Cardiac fibroblast (primary cell): ENCODE data around the gene SLC25A19.

Experiments used
- DNase-seq, 2 donors: peaks; one replicate each; pipeline versions ENCODE4 v3.0.0 to v3.0.0-alpha.2; 2010; ENCODE audit warnings: low read depth in 2 of 2
- H3K4me3 ChIP-seq, 2 donors: replicated peaks in 1 of 2; 1 replicate in 1 of 2; 2 replicates in 1 of 2; pipeline ENCODE4 v1.5.1; 2011; ENCODE audit warnings: low read depth in 2 of 2, low read length in 2 of 2, mild to moderate bottlenecking in 2 of 2, moderate library complexity in 1 of 2
- TF ChIP-seq, protein P1 (sequence below): IDR thresholded peaks from one replicate; pipeline ENCODE4 v1.5.1; 2011; ENCODE audit warnings: low read depth, mild to moderate bottlenecking, low read length, inconsistent platforms

The SLC25A19 gene

DNA sequence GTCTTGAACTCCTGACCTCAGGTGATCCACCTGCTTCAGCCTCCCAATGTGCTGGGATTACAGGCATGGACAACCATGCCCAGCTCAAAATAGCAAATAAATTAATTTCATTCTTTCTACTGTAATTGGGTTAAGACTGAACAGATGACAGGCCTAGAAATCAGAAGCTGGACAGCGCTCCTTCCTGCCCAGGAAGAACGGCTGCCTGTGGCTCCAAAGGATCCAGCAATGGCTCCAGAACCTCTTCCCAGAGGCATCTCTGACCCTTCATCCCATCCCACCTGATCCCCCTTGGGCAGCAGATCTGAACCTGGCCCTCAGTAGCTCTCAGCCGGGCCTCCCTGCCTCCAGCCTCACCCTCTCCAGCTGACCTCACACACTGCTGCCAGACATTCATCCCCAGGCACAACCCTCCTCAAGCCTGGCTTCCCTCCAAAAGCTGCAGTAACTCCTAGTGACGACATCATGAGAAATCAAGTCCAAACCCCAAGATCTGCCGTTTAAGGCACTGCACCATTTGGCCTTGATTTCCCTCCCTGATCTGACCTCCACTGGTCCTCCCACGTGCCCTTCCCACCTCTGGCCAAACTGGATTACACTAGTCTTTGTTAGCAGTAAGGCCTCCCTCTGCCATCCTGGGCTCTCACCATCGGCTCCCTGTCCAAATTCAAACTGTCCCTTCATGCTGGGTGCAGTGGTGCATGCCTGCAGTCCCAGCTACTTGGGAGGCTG lies 15.1 kb downstream of the SLC25A19 start:
- TF ChIP-seq, protein P1, sequence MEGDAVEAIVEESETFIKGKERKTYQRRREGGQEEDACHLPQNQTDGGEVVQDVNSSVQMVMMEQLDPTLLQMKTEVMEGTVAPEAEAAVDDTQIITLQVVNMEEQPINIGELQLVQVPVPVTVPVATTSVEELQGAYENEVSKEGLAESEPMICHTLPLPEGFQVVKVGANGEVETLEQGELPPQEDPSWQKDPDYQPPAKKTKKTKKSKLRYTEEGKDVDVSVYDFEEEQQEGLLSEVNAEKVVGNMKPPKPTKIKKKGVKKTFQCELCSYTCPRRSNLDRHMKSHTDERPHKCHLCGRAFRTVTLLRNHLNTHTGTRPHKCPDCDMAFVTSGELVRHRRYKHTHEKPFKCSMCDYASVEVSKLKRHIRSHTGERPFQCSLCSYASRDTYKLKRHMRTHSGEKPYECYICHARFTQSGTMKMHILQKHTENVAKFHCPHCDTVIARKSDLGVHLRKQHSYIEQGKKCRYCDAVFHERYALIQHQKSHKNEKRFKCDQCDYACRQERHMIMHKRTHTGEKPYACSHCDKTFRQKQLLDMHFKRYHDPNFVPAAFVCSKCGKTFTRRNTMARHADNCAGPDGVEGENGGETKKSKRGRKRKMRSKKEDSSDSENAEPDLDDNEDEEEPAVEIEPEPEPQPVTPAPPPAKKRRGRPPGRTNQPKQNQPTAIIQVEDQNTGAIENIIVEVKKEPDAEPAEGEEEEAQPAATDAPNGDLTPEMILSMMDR: no peak
- DNase-seq: peak; percentile 78 to 87
- H3K4me3 ChIP-seq: no peak overlapping the region

DNA sequence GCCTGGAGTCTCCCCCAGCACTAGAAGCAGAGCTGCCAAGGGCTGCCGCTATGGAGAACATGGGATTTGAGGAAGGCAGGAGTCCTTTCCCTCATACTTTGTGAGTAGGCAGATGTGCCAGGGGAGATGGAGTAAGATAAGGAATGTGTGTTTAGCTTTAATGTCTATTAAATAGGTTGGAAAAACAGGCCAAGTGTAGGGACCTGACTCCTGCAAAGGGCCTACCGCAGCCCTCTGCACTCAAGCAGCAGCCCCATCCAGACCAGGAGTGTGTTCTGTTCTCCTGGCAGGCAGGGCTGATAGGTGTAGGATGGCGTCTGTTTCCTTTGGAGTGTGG lies 16.4 kb downstream of the SLC25A19 start:
- H3K4me3 ChIP-seq: no peak overlapping the region
- TF ChIP-seq, protein P1: no peak
- peak in 1 of 2 donors; percentile 60 for DNase-seq

DNA sequence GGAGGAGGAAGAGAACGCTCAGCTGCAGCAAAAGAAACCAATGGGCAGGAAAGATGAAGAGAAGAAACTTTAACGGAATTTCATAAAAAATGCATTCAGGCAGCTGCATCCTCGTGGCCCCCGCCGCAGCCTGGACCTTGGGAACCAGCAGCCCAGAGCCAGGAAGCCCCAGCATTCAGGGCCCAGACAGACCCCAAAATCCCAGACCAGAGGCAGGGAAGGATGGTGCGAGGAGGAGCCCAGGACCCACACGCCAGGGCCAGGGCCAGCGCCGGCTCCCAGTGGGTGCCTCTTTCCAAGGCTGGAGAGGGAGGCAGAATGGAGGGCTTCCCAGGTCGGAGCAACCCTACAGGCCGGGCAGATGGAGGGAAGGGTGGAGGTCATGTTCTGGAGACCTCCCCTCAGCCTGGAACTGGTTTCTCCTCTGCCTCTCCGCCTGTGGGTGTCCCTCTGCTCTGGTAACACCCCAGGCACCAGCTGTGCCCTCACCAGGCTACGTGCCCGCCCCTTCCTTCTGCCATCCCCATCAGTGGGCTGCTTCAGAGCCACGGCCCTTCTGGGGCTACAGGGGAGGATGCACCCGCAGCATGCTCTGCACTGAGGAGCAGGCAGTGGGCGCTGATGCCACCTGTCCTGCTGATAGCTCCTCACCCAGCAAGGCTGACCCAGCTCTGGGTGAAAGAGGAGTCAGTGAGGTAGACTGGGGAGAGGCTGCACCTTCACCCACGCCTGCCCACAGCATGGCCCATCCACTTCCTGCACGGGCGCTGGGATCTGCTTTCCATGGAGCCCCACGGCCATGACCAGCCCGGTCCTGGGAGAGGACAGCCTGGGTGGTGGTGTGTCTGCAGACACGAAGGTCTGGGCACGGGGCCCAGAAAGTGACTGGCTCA lies 17.0 kb downstream of the SLC25A19 start:
- peak in 1 of 2 donors; percentile 43 for DNase-seq
- H3K4me3 ChIP-seq: peak overlapping the region; percentile 59 to 72
- TF ChIP-seq, protein P1: no peak

DNA sequence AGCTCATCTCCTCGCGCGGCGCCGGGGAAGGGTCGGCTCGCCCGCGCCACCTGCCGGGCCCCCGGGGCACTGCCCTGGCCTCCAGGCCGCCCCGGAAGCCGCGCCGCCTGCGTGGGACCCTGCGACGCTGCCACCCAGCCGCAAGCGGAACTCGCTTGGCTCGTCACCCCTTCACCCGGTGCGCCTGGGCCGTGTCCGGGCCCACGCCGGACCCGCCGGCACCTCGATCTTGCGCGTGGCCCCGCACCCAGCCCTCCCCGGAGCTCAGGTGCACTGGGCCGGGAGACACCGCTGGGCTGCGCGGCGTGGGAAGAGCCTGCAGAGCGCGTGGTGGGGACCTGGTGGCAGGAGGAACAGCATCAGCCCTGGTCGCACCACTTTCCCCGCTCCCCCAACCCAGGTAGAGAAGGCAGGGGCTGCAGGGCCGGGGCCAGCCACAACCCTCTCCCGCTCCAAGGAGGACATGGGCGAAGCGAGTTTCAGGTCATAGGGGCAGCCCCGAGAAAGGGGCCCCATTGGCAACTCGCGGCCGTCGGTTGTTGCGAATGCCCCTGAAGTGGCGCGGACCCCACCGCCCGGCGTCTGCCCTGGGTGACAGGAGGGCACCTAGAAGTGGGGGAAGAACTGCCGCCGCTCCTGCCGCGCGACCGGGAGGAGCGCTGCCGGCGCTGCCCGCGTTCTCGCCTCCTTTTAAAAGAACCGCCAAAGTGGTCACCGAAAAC lies 17.8 kb downstream of the SLC25A19 start:
- peak; percentile 60 to 68 for DNase-seq
- TF ChIP-seq, protein P1: no peak
- H3K4me3 ChIP-seq: peak overlapping the region; percentile 59 to 72

DNA sequence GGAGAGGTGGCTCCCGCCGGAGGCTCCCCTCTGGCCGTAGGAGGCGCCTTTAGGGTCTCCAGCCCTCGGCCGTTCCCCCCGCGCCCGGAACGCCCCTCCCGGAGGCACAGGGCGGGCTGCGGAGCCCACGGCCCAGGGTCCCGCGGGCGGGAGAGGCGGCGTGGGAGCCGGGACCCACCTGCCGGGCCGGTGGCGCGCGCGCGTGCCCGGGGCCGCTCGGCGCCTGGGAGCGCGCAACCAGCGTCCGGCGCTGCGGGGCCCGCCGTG lies 18.3 kb downstream of the SLC25A19 start, which contains the start of gene MIF4GD:
Gene MIF4GD, minus strand, starts transcription at position 266 of the 267 bp plus-strand sequence. CDS start 1,036 bp downstream, outside the sequence.
- TF ChIP-seq, protein P1: no peak
- peak within 1 kb of the TSS; percentile 82 to 92 for H3K4me3 ChIP-seq
- no peak for DNase-seq

DNA sequence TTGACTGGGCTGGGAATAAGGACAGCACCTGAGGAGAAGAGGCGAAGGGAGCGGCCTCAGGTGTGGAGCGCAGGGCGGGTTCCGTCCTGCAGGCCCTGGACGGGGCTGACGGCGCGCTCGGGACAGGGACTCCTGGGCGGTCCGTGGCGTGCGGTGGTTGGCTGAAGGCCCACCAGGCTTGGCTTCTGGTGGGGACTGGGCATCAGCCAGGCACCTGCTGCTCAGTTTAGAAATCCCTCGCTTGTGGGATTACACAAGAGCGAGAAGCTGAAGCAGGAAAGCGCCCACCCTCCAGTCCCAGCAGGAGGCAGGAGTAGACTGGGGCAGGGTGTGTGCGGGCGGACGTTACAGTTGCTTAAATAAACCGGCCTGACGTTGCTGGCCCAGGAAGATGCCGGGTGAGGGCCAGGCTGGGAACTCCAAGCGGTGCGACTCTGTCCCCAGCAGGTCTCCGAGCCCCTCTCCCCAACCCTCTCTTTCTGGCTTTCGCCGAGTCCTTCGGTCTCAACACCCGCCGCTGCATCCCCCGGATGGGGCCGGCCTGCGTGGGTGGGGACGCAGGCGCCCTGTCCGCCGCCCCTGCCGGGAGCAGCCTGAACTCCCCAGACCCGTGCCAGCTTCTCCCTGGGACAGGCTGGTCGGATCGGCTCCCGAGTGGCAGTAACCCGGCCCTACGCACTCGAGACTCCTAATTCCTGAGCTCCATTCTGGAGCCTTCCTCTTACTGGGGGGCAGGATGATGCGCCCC lies 18.8 kb downstream of the SLC25A19 start:
- DNase-seq: peak; percentile 77 to 83
- TF ChIP-seq, protein P1: peak; percentile 49
- peak overlapping the region; percentile 82 to 92 for H3K4me3 ChIP-seq
